GM12878 (cell line): ENCODE data around the gene PFKP.

Experiments
- IRF3 ChIP-seq: fragments of 450-650 bp; IDR thresholded peaks from 2 replicates; pipeline ENCODE4 v1.6.1; 2014; ENCODE audit warnings: mild to moderate bottlenecking
- KLF5 ChIP-seq: fragments of 450-650 bp; IDR thresholded peaks from 2 replicates; pipeline ENCODE4 v1.6.1; 2014; ENCODE audit warnings: mild to moderate bottlenecking; ENCODE audit not compliant: partially characterized antibody
- POLR2A ChIP-seq: IDR thresholded peaks from 2 replicates; pipeline ENCODE4 v1.6.1; 2011; ENCODE audit warnings: low read depth, mild to moderate bottlenecking, low read length
- RFX5 ChIP-seq: IDR thresholded peaks from 2 replicates; pipeline ENCODE4 v1.6.1; 2011; ENCODE audit warnings: low read depth, low read length, improper control_type of control experiment

- no peak for TF ChIP-seq POLR2A
- TF ChIP-seq RFX5, result no peak
- TF ChIP-seq IRF3, result no peak
- no peak for TF ChIP-seq KLF5
Measured at GRCh38 chr10:3113343-3113720, 46.0 kb downstream of the PFKP start.
